GM12878 (cell line): ENCODE results near the gene PRSS33. TPM values are rescaled to one million over a fixed set of nuclear protein-coding genes. Genes with fewer than 3 reads are reported as not detected.

Source experiments
- ATAC-seq: fragments of 200-7000 bp; cut with Tn5 transposase; 3 replicates; pipeline ENCODE4 v1.9.1; 2020; ENCODE audit warnings: mild to moderate bottlenecking, moderate library complexity
- BruUV-seq: library from RNA; stranded (reverse); fragments of 400-500 nt; replicated peaks from 2 replicates; lab custom pipeline; 2021; lab: Mats Ljungman, UMichigan
- CTCF ChIA-PET: fragments of 300-600 bp; sonication (Branson Sonifier 250); formaldehyde crosslinking; extraction: SDS; loops from one replicate; lab custom pipeline; 2021; ENCODE audit warnings: inconsistent platforms; lab: Yijun Ruan, JAX
- POLR2A ChIA-PET: fragments of 350-600 bp; formaldehyde crosslinking; extraction: SDS; loops from one replicate; lab custom pipeline; 2021; ENCODE audit warnings: inconsistent platforms; lab: Charles Lee
- RAD21 ChIA-PET: fragments of 300-600 bp; sonication (Branson Sonifier 250); formaldehyde crosslinking; loops from one replicate; lab custom pipeline; 2023; ENCODE audit warnings: antibody characterized with exemption; ENCODE audit not compliant: unreplicated experiment; lab: Charles Lee
- SMC1A ChIA-PET: fragments of 300-600 bp; sonication (Branson Sonifier 250); formaldehyde crosslinking; loops from one replicate; lab custom pipeline; 2023; ENCODE audit not compliant: unreplicated experiment, uncharacterized antibody; lab: Charles Lee
- DNase-seq: peaks from one replicate; pipeline ENCODE4 v3.0.0-alpha.2; 2011; ENCODE audit warnings: low read depth, low spot score
- FAIRE-seq: peaks from 3 replicates; lab custom pipeline; 2011; peaks lifted over from hg19 to GRCh38; lab: Jason Lieb, UNC
- H2AFZ ChIP-seq: 2 replicates; pipeline ENCODE4 v1.6.0; 2011; ENCODE audit warnings: low read depth, low read length, control low read depth; ENCODE audit not compliant: control insufficient read depth
- H3K27ac ChIP-seq: 2 replicates; pipeline ENCODE4 v1.5.1; 2011; ENCODE audit warnings: control low read depth; ENCODE audit not compliant: control insufficient read depth, insufficient read depth
- H3K27me3 ChIP-seq, 2 experiments: replicated peaks in 1 of 2; 2 replicates each; pipeline versions ENCODE4 v1.6.0 to v1.6.1; 2011; ENCODE audit warnings: low read length in 1 of 2; ENCODE audit not compliant: control insufficient read depth in 2 of 2, insufficient read depth in 2 of 2
- H3K36me3 ChIP-seq, 2 experiments: 2 replicates each; pipeline ENCODE4 v1.5.1; 2011; ENCODE audit warnings: low read length in 1 of 2; ENCODE audit not compliant: control insufficient read depth in 2 of 2, insufficient read depth in 2 of 2
- H3K4me1 ChIP-seq: 2 replicates; pipeline ENCODE4 v1.6.1; 2011; ENCODE audit warnings: mild to moderate bottlenecking, low read length, moderate library complexity, mixed read lengths; ENCODE audit not compliant: control insufficient read depth, insufficient read depth
- H3K4me2 ChIP-seq: 2 replicates; pipeline ENCODE4 v1.6.0; 2011; ENCODE audit warnings: control low read depth; ENCODE audit not compliant: control insufficient read depth, insufficient read depth
- H3K4me3 ChIP-seq: fragments of 200-600 bp; sonication (generic); 2 replicates; pipeline ENCODE4 v1.5.1; 2016
- H3K79me2 ChIP-seq: 2 replicates; pipeline ENCODE4 v1.6.0; 2011; ENCODE audit warnings: low read length; ENCODE audit not compliant: control insufficient read depth, insufficient read depth
- H3K9ac ChIP-seq: 2 replicates; pipeline ENCODE4 v1.8.0; 2011; ENCODE audit warnings: low read length, control low read depth, mixed read lengths; ENCODE audit not compliant: control insufficient read depth, insufficient read depth
- H3K9me3 ChIP-seq: replicated peaks from 3 replicates; pipeline ENCODE4 v1.5.1; 2011; ENCODE audit warnings: mild to moderate bottlenecking, low read length; ENCODE audit not compliant: control insufficient read depth, insufficient read depth
- H4K20me1 ChIP-seq: 2 replicates; pipeline ENCODE4 v1.6.0; 2011; ENCODE audit not compliant: control insufficient read depth, insufficient read depth
- CBX3 ChIP-seq: fragments of 200-600 bp; sonication (generic); IDR thresholded peaks from 2 replicates; pipeline ENCODE4 v1.6.1; 2016; ENCODE audit warnings: low read depth, borderline replicate concordance
- KDM1A ChIP-seq: fragments of 200-600 bp; sonication (generic); IDR thresholded peaks from 2 replicates; pipeline ENCODE4 v1.6.1; 2016; ENCODE audit warnings: borderline replicate concordance
- REST ChIP-seq: IDR thresholded peaks from 2 replicates; pipeline ENCODE4 v1.6.1; 2012; ENCODE audit warnings: mild to moderate bottlenecking, low read depth, low read length
- SREBF1 ChIP-seq: IDR thresholded peaks from 2 replicates; pipeline ENCODE4 v1.6.1; 2012; ENCODE audit warnings: mild to moderate bottlenecking, low read length
- SRF ChIP-seq, 2 experiments: IDR thresholded peaks; 2 replicates each; pipeline ENCODE4 v1.6.1; 2011; ENCODE audit warnings: low read depth in 2 of 2, low read length in 2 of 2, mild to moderate bottlenecking in 1 of 2, moderate library complexity in 1 of 2
- WGBS: methylation state at CpG from one replicate; pipeline ENCODE4 v1.1.6; 2016; ENCODE audit warnings: low lambda C conversion rate; ENCODE audit not compliant: insufficient replicate concordance, insufficient coverage; ENCODE audit errors: missing lambda C conversion rate; 5-methylcytosine and 5-hydroxymethylcytosine counted together
- in situ Hi-C: fragments of 300-500 bp; cut with MboI; formaldehyde crosslinking; loops from 9 replicates; pipeline ENCODE4 v1.14.3; 2018; ENCODE audit warnings: mixed read lengths
- intact Hi-C: fragments of 100-400 bp; cut with micrococcal nuclease; formaldehyde crosslinking; loops from one replicate; pipeline ENCODE4 v1.14.2; 2022; ENCODE audit not compliant: unreplicated experiment
- polyA plus RNA-seq, 11 experiments: library from polyadenylated mRNA; depleted of rRNA in 4 of 11; unstranded in 6 of 11; stranded (reverse) in 5 of 11; fragments of >200 nt; fragmentation: Nextera tagmentation in 4 of 11; fragmentation: Illumina TruSeq in 1 of 11; extraction: Ambion mirVana in 4 of 11; extraction: Trizol in 1 of 11; gene quantifications; 1 replicate in 1 of 11; 2 replicates in 10 of 11; pipeline versions ENCODE4 v1.2.1 to v1.2.3, GENCODE V29; 2011 to 2016; ENCODE audit warnings: inconsistent platforms in 2 of 11, missing spikeins in 2 of 11, low read depth in 1 of 11
- total RNA-seq, 4 experiments: library from RNA; depleted of rRNA in 3 of 4; stranded (reverse); fragments of >200 nt in 3 of 4; fragmentation: Illumina TruSeq in 1 of 4; extraction: Trizol in 1 of 4; gene quantifications; 2 replicates each; pipeline versions ENCODE4 v1.2.1 to v1.2.3, GENCODE V29; 2013 to 2021

PRSS33 gene
- total and polyA plus RNA-seq, 10 of the 15 experiments (the other 5 are each of a cell fraction or from before 2014, with no cell fraction given) = not detected

DNA sequence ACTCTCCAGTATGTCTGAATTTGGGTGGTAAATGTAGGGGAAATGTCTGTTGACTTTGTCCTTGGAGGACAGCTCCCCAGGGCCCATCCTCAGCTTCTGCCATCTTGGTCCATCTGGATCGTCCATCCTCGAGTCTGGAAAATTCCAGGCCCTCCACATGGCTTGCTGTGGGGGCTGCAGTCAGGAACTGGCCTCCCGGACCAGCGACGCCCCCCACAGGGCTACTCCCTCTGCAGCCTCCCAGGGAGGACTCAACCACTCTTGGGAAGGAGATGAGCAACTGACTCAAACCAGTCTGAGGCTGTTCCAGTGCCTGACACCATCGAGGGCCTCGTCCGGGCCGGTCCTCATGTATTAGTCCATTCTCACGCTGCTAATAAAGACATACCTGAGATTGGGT is 37.3 kb upstream of the PRSS33 start (continued):
- no peak for TF ChIP-seq SREBF1
- no peak for TF ChIP-seq CBX3
- TF ChIP-seq KDM1A = no peak
- TF ChIP-seq REST = no peak

GRCh38 chr16:2822496-2822895 is 35.1 kb upstream of the PRSS33 start:
- ATAC-seq (no peak), FAIRE-seq (no peak), DNase-seq (no peak)
- Histone ChIP-seq H3K9me3 (no peaks in the 10 kb centered on the region), H3K79me2 (peaks cover 4% of the 10 kb centered on the region), H3K9ac (no peak overlapping the region), H3K4me3 (no peak overlapping the region), H3K27me3 (peaks cover 0 to 1% of the 10 kb centered on the region in 2 experiments; a peak in 1 of 4 replicates), H3K4me2 (no peak overlapping the region), H3K27ac (no peak overlapping the region), H4K20me1 (no peaks in the 10 kb centered on the region), H2AFZ (no peak overlapping the region), H3K4me1 (no peaks in the 10 kb centered on the region), H3K36me3 (no peaks in the 10 kb centered on the region)
- BruUV-seq = no TSS peak
- SMC1A ChIA-PET = no interaction called here
- 63% methylated on average over 4 of the region's 4 CpGs for WGBS
- TF ChIP-seq SRF (IDR thresholded peaks at IDR 0.05; ENCODE audit: low read depth in 2 of 2, low read length in 2 of 2) = no peak
- CTCF ChIA-PET = interaction anchor here (1.2 kb wide), 1 partner anchor 16 kb away, joined by 7 read pairs; no protein-coding TSS in a partner anchor
- in situ Hi-C loops (no loop called here), intact Hi-C loops (no loop called here)
- POLR2A ChIA-PET = no interaction called here
- RAD21 ChIA-PET = no interaction called here
